Activated CD4-positive, alpha-beta T cell treated with anti-CD3 and anti-CD28 coated beads, Interleukin-2, amount 10 ng/mL, durations not matched to agents 7 days and 5 days (primary cell): ENCODE measurements around the gene IL22RA1. TPM values are rescaled to one million over a fixed set of nuclear protein-coding genes. Genes with fewer than 3 reads are reported as not detected.

Experiments used
- total RNA-seq, 2 experiments: library from RNA; stranded (reverse); gene quantifications; one replicate each; pipeline ENCODE4 v1.2.3, GENCODE V29; 2021

IL22RA1 gene
- total RNA-seq, 2 experiments from 2014 or later, result not detected

Other genes starting within 250 kb of the IL22RA1 start
- gene CNR2, start 229.8 kb downstream of the IL22RA1 start, total RNA-seq, result under 1 TPM; 0.04 to 0.07 TPM
- gene PNRC2, start 183.3 kb downstream of the IL22RA1 start, total RNA-seq, result 100 to 1,000 TPM; 151 to 186 TPM
- 100 to 1,000 TPM; 217 to 224 TPM for gene SRSF10, start 162.8 kb downstream of the IL22RA1 start, total RNA-seq
- gene MYOM3, start 31.0 kb downstream of the IL22RA1 start, total RNA-seq, result not detected
- gene IFNLR1, start 44.1 kb upstream of the IL22RA1 start, total RNA-seq, result 1 to 10 TPM; 3.2 to 3.4 TPM
- gene GRHL3, start 176.2 kb upstream of the IL22RA1 start, total RNA-seq, result not detected